ENCODE measurements around the gene RTN4RL2.

The RTN4RL2 gene

DNA sequence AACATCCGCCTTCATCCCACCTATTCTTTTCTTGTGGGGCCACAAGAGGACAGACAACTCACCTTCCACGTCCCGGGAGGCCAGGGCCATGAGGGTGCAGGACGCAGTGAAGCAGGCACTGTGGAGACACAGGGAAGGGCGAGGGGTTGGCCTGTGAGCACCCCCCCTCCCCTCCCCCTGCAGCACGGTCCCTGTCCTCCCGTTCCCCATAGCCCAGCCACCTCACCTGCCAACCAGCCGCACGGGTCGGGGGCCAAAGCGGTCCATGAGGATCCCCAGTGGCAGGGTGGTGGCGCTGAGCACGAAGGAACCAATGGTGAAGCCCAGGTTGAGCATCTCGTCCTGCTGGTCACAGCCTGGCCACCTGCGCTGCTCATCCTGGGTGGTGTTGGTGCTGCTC, 40.6 kb downstream of the RTN4RL2 start:
- no peak for DNase-seq

GRCh38 chr11:57501953-57502352, 41.6 kb downstream of the RTN4RL2 start:
- DNase-seq, result no peak

- no peak for DNase-seq
These were observed 42.0 kb downstream of the RTN4RL2 start for GRCh38 chr11:57502376-57502775.

GRCh38 chr11:57502870-57503269, 42.5 kb downstream of the RTN4RL2 start:
- DNase-seq, result no peak

GRCh38 chr11:57504511-57504910, 44.2 kb downstream of the RTN4RL2 start:
- no peak for DNase-seq

DNA sequence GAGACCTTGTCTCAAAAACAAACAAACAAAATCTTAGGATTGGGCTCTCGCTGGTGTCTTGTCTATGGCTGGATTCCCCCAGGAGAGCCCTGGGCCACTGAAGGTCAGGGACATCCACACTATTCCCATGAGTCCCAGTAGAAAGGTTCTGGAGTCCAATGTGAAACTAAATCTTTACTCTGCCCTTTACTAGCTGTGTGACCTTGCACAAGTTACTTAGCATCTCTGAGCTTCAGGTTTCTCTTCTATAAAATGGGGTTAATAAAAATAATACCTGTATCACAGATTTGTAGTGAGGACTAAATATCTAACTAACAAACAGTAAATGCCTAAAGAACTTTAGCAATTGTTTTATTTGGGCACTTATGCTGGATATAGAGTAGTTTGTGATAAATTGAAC, 46.2 kb downstream of the RTN4RL2 start:
- no peak for DNase-seq

- DNase-seq, result no peak
These were observed 48.2 kb downstream of the RTN4RL2 start for GRCh38 chr11:57508341-57509170.

DNA sequence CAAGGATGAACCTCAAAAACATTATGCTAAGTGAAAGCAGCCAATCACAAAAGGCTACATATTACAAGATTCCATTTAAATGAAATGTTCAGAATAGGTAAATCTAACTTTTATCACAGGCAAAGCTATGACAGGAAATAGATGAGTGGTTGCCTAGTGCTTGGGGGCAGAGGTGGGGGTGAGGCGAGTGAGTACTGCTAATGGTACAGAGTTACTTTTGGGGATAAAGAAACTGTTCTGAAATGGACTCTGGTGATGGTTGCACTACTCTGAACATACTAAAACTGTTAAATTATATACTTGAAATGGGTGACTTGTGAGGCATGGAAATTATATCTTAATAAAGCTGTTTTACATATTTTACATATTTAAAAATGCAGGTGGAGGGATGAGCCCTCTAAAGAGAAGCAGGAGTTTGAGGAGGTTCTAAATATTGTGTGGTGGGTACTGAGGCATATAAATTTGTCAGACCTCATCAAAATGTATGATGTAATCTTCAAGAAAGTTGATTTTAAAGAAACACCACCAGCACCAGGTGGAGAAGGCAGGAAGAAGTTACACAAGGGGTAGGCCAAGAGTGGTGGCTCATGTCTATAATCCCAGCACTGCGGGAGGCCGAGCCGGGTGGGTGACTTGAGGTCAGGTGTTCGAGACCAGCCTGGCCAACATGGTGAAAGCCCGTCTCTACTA, 51.6 kb downstream of the RTN4RL2 start:
- no peak for DNase-seq

DNA sequence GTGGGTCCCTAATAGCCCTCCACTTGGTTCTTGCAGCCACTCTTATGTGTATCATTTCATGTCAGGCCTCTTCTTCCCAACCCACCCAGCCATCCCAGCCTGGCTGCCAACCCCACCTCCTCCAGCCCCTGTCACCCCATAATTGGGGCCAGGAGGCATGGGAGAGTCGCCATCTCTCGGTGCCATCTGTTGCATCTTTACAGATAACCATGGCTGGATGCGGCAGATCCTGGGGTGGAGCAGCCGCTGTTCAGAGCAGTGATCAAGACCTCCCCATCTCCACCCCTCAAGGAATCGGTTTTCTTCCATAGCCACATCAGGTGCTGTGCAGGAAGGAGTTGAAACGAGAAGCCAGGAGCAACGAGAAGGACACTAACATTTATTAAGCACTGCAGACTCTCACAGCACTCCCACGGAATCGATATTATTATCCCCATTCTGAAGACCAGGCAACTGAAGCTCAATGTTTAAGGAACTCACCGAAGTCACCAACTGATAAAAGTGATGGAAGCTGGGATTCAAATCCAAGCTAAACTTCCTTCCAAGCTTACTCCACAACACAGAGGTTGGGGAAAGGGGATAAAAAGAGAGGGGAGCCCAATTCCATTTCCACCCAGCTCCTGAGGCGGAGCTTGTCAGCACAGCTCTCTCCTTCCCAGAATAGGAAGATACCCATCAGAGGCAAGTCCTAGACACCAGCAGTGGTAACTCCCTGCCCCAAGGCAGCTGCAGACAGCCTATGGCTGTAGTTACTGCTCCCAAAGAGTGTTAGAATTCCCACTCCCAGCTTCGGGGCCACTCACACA, 52.5 kb downstream of the RTN4RL2 start:
- DNase-seq, result peak; percentile 88

DNA sequence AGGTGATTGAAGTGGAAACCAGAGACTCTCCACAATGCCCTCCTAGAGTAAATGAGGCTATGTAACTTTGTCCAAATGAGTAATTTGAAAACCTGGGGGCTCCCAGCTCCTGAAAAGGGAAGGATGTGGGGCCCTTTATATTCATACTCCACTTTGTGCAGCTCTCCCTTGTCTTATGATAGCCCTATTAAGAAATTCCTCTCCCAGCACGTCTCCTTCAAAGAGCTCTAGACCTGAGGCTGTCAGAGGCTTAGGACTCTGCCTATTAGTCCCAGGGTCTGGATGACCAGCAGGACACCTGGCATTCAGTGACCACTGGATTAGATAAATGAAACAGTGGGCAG, 53.1 kb downstream of the RTN4RL2 start:
- peak; percentile 47 for DNase-seq

- peak; percentile 70 for DNase-seq
These were observed 53.7 kb downstream of the RTN4RL2 start for GRCh38 chr11:57513911-57514537.

DNA sequence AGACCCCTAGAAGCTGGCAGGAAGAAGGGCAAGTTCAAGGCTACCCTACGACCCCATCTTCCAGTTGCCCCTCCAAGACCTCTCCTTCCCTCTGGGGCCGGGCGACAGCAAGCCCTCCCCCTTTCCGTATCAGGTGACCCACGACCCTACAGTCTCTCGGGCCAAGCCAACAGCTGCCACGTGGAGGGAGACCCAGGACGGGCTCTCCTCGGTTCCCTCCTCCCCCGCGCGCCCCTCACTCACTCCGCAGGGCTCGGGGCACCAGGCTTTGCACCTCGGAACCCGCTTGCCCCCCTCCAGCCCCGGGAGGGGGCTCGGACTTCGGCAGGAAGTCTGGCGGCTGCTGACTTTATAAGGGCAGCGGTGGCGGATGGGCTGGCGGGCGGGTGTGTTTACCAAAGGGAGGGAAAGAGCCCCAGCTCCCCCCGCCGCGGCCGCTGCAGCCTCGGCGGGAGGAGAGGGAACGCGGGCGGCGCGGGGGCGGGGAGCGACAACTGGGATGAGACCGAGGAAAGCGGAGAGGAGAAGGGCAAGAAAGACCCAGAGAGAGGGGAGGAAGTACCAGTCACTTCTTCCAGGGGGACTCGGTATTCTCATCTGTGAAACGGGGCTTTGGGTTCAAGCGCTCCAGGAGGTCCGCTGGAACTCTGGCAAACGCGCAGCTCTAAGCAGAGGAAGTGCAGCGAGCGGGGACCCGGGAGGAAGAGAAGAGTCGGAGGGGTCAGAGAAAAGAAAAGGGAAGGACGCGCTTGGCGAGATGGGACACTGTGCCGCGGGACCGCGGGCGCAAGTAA, 54.4 kb downstream of the RTN4RL2 start:
- peak; percentile 63 for DNase-seq

- peak; percentile 78 for DNase-seq
These were observed 55.2 kb downstream of the RTN4RL2 start, which contains the start of gene SLC43A1 for GRCh38 chr11:57515332-57516060. Gene SLC43A1 (minus strand): TSS chr11:57515702. CDS start chr11:57514111, 1,591 bp downstream.

GRCh38 chr11:57516061-57516443, 55.7 kb downstream of the RTN4RL2 start:
- DNase-seq, result no peak

DNA sequence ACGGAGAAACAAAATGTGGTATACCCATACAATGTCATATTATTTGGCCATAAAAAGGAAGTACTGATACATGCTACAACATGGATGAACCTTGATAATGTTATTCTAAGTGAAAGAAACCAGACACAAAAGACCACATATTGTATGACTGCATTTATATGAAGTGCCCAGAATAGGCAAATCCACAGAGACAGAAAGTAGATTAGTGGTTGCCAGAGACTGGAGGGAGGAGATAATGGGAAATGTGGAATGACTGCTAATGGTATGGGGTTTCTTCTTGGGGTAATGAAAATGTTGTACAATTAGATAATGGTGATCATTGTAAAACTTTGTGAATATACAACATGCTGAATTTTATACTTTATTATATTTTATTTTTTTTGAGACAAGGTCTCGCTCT, 60.8 kb downstream of the RTN4RL2 start:
- peak; percentile 48 for DNase-seq

DNA sequence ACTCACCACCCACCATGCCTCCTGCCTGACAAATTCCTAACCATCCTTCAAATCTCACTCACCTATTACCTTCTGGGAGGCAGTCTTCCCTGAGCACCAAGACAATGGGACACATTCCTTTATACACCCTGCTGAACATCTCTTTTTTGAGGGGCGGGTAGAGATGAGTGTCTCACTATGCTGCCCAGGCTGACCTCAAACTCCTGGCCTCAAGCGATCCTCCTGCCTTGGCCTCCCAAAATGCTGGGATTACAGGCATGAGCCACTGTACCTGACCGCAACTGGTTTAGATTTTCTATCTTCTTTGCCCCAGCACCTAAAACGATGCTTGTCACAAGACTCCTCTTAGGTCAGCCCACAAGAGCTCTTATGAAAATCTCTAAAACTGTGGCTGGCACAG, 63.1 kb downstream of the RTN4RL2 start:
- no peak for DNase-seq

Data from hematopoietic multipotent progenitor cell treated with erythropoietin and hydrocortisone succinate and interleukin-3 and kit ligand, for 6 days (in vitro differentiated cells).